ENCODE data around the gene DNAI1. TPM values are rescaled to one million over a fixed set of nuclear protein-coding genes. Genes with fewer than 3 reads are reported as not detected.

DNAI1 gene
- total and polyA plus RNA-seq, 10 of the 15 experiments (the other 5 are each of a cell fraction or from before 2014, with no cell fraction given), result not detected

DNA sequence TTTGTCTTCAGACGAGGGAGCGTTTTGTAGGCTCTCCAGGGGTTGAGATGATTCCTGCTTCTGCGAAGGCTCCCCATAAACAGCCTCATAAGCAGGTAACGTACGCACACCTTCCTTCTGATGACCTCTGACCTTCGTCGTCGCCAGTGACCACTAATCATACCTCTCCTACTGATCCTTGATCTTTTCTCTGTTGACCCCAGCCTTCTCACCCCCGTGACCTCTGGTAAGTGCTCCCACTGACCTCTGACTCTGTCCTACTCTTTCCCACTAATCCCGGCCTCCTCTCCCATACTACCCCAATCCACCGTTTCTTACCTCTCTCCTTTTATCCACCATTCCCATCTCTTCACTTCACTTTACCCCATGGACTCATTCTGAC, 345 bp downstream of the DNAI1 start:
- intact Hi-C loops (cut with micrococcal nuclease; ENCODE audit: unreplicated experiment), result no loop called here
- H3K27me3 ChIP-seq (replicated peaks in 1 of 2; ENCODE audit: control insufficient read depth in 2 of 2, insufficient read depth in 2 of 2, low read length in 1 of 2), result peaks cover 5 to 10% of the 10 kb centered on the region in 2 experiments
- H3K27ac ChIP-seq (ENCODE audit: control insufficient read depth, insufficient read depth), result no peak overlapping the region
- H3K9me3 ChIP-seq (replicated peaks; ENCODE audit: control insufficient read depth, insufficient read depth, low read length), result no peaks in the 10 kb centered on the region; the same call in 2 of the 3 replicates
- TF ChIP-seq SP1 (IDR thresholded peaks at IDR 0.05; ENCODE audit: low read depth, low read length), result no peak
- no peak for TF ChIP-seq SPI1 (IDR thresholded peaks at IDR 0.05; ENCODE audit: borderline replicate concordance, insufficient read depth, low read depth, low read length)
- peak; percentile 29; the same call in 1 of the 2 replicates for TF ChIP-seq NR2F1 (conservative IDR thresholded peaks at IDR 0.05)
- peak overlapping the region; percentile 89 for H3K4me2 ChIP-seq (ENCODE audit: control insufficient read depth, insufficient read depth)
- ChIA-PET RAD21 (ENCODE audit: unreplicated experiment) (no interaction called here), CTCF (no interaction called here), SMC1A (ENCODE audit: uncharacterized antibody, unreplicated experiment) (no interaction called here), POLR2A (no interaction called here)
- no TSS peak for BruUV-seq (replicated peaks)
- peak overlapping the region; percentile 18; the same call in 1 of the 2 replicates for H3K4me3 ChIP-seq
- no peak overlapping the region for H3K9ac ChIP-seq (ENCODE audit: control insufficient read depth, insufficient read depth, low read length)
- WGBS (ENCODE audit: insufficient coverage, insufficient replicate concordance, low lambda C conversion rate, missing lambda C conversion rate), result 14% methylated on average over 11 of the region's 11 CpGs
- H4K20me1 ChIP-seq (ENCODE audit: control insufficient read depth, insufficient read depth), result no peaks in the 10 kb centered on the region
- H3K36me3 ChIP-seq (ENCODE audit: control insufficient read depth in 2 of 2, insufficient read depth in 2 of 2, low read length in 1 of 2), result no peaks in the 10 kb centered on the region
- DNase-seq (ENCODE audit: low read depth, low spot score) (no peak), ATAC-seq (no peak), FAIRE-seq (no peak)
- no peaks in the 10 kb centered on the region for H3K79me2 ChIP-seq (ENCODE audit: control insufficient read depth, insufficient read depth, low read length)
- peaks cover 7% of the 10 kb centered on the region; the same call in 1 of the 2 replicates for H3K4me1 ChIP-seq (ENCODE audit: control insufficient read depth, insufficient read depth, low read length)
- in situ Hi-C loops (cut with MboI), result no loop called here
- H2AFZ ChIP-seq (ENCODE audit: control insufficient read depth, low read depth, low read length), result peak overlapping the region; percentile 41

DNA sequence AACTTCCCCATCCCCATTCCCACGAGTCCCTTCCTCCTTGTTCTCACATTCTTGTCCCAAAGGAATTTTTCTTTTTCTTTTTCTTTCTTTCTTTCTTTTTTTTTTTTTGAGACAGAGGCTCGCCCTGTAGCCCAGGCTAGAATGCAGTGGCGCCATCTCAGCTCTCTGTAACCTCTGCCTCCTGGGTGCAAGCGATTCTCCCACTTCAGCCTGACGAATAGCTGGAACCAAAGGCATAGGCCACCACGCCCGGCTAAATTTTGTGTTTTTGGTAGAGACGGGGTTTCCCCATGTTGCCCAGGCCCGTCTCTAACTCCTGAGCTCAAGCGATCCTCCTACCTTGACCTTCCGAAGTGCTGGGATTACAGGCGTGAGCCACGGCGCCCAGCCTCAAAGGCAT, 751 bp downstream of the DNAI1 start:
- intact Hi-C loops (cut with micrococcal nuclease; ENCODE audit: unreplicated experiment) (no loop called here), in situ Hi-C loops (cut with MboI) (no loop called here)
- no TSS peak for BruUV-seq (replicated peaks)
- WGBS (ENCODE audit: insufficient coverage, insufficient replicate concordance, low lambda C conversion rate, missing lambda C conversion rate), result 54% methylated on average over 12 of the region's 14 CpGs
- no peak overlapping the region for H3K9ac ChIP-seq (ENCODE audit: control insufficient read depth, insufficient read depth, low read length)
- H3K79me2 ChIP-seq (ENCODE audit: control insufficient read depth, insufficient read depth, low read length), result no peaks in the 10 kb centered on the region
- H3K27ac ChIP-seq (ENCODE audit: control insufficient read depth, insufficient read depth), result no peak overlapping the region
- SMC1A ChIA-PET (ENCODE audit: uncharacterized antibody, unreplicated experiment), result no interaction called here
- no peaks in the 10 kb centered on the region for H3K36me3 ChIP-seq (ENCODE audit: control insufficient read depth in 2 of 2, insufficient read depth in 2 of 2, low read length in 1 of 2)
- H3K4me3 ChIP-seq, result no peak overlapping the region
- DNase-seq (ENCODE audit: low read depth, low spot score), result no peak
- H2AFZ ChIP-seq (ENCODE audit: control insufficient read depth, low read depth, low read length), result no peak overlapping the region
- FAIRE-seq, result no peak
- no peak for ATAC-seq
- no peak for TF ChIP-seq BCLAF1 (IDR thresholded peaks at IDR 0.05)
- TF ChIP-seq NR2C2 (IDR thresholded peaks at IDR 0.05; ENCODE audit: borderline replicate concordance, control insufficient read depth, insufficient read length, low read depth), result no peak
- TF ChIP-seq ZNF207 (IDR thresholded peaks at IDR 0.05; ENCODE audit: borderline replicate concordance), result no peak
- no peak for TF ChIP-seq ETV6 (conservative IDR thresholded peaks at IDR 0.05 in 1 of 2, IDR thresholded peaks at IDR 0.05 in 1 of 2; ENCODE audit: borderline replicate concordance in 1 of 2, low read depth in 1 of 2)
- RAD21 ChIA-PET (ENCODE audit: unreplicated experiment), result no interaction called here
- no peaks in the 10 kb centered on the region for H4K20me1 ChIP-seq (ENCODE audit: control insufficient read depth, insufficient read depth)
- H3K4me2 ChIP-seq (ENCODE audit: control insufficient read depth, insufficient read depth), result no peak overlapping the region
- CTCF ChIA-PET, result no interaction called here
- POLR2A ChIA-PET, result no interaction called here
- peaks cover 7% of the 10 kb centered on the region; the same call in 1 of the 2 replicates for H3K4me1 ChIP-seq (ENCODE audit: control insufficient read depth, insufficient read depth, low read length)
- H3K27me3 ChIP-seq (replicated peaks in 1 of 2; ENCODE audit: control insufficient read depth in 2 of 2, insufficient read depth in 2 of 2, low read length in 1 of 2), result peaks cover 5 to 10% of the 10 kb centered on the region in 2 experiments
- no peaks in the 10 kb centered on the region; the same call in 2 of the 3 replicates for H3K9me3 ChIP-seq (replicated peaks; ENCODE audit: control insufficient read depth, insufficient read depth, low read length)

All from GM12878 (cell line).